Measurements from ENCODE around the gene DOP1A.

The DOP1A gene

GRCh38 chr6:83073615-83074014 is 6.1 kb downstream of the DOP1A start:
- DNase-seq (ENCODE audit: low read depth in 4 of 4, low spot score in 1 of 4): no peak

- DNase-seq (ENCODE audit: low read depth in 4 of 4, low spot score in 1 of 4): no peak
These were observed 16.0 kb downstream of the DOP1A start for GRCh38 chr6:83083476-83083875.

GRCh38 chr6:83086751-83087150 is 19.3 kb downstream of the DOP1A start:
- no peak for DNase-seq (ENCODE audit: low read depth in 4 of 4, low spot score in 1 of 4)

- DNase-seq (ENCODE audit: low read depth in 4 of 4, low spot score in 1 of 4): no peak
These were observed 25.4 kb downstream of the DOP1A start for GRCh38 chr6:83092756-83093399.

GRCh38 chr6:83096791-83097190 is 29.3 kb downstream of the DOP1A start:
- DNase-seq (ENCODE audit: low read depth in 4 of 4, low spot score in 1 of 4): no peak

GRCh38 chr6:83097204-83097603 is 29.7 kb downstream of the DOP1A start:
- no peak for DNase-seq (ENCODE audit: low read depth in 4 of 4, low spot score in 1 of 4)

GRCh38 chr6:83097675-83098074 is 30.2 kb downstream of the DOP1A start:
- no peak for DNase-seq (ENCODE audit: low read depth in 4 of 4, low spot score in 1 of 4)

- DNase-seq (ENCODE audit: low read depth in 4 of 4, low spot score in 1 of 4): no peak
These were observed 31.1 kb downstream of the DOP1A start for GRCh38 chr6:83098589-83098988.

GRCh38 chr6:83108378-83108777 is 40.9 kb downstream of the DOP1A start:
- no peak for DNase-seq (ENCODE audit: low read depth in 4 of 4, low spot score in 1 of 4)

GRCh38 chr6:83113258-83113657 is 45.8 kb downstream of the DOP1A start:
- no peak for DNase-seq (ENCODE audit: low read depth in 4 of 4, low spot score in 1 of 4)

- no peak for DNase-seq (ENCODE audit: low read depth in 4 of 4, low spot score in 1 of 4)
These were observed 46.7 kb downstream of the DOP1A start for GRCh38 chr6:83114164-83114563.

GRCh38 chr6:83117802-83118201 is 50.3 kb downstream of the DOP1A start:
- DNase-seq (ENCODE audit: low read depth in 4 of 4, low spot score in 1 of 4): no peak

- DNase-seq (ENCODE audit: low read depth in 4 of 4, low spot score in 1 of 4): no peak
These were observed 52.4 kb downstream of the DOP1A start for GRCh38 chr6:83119742-83120300.

GRCh38 chr6:83124553-83124952 is 57.1 kb downstream of the DOP1A start:
- no peak for DNase-seq (ENCODE audit: low read depth in 4 of 4, low spot score in 1 of 4)

- no peak for DNase-seq (ENCODE audit: low read depth in 4 of 4, low spot score in 1 of 4)
These were observed 58.0 kb downstream of the DOP1A start for GRCh38 chr6:83125425-83125824.

- no peak for DNase-seq (ENCODE audit: low read depth in 4 of 4, low spot score in 1 of 4)
These were observed 58.8 kb downstream of the DOP1A start for GRCh38 chr6:83126223-83126622.

GRCh38 chr6:83126807-83127206 is 59.3 kb downstream of the DOP1A start:
- no peak for DNase-seq (ENCODE audit: low read depth in 4 of 4, low spot score in 1 of 4)

- no peak for DNase-seq (ENCODE audit: low read depth in 4 of 4, low spot score in 1 of 4)
These were observed 59.8 kb downstream of the DOP1A start for GRCh38 chr6:83127258-83127657.

- no peak for DNase-seq (ENCODE audit: low read depth in 4 of 4, low spot score in 1 of 4)
These were observed 60.5 kb downstream of the DOP1A start for GRCh38 chr6:83127976-83128375.

- DNase-seq (ENCODE audit: low read depth in 4 of 4, low spot score in 1 of 4): no peak
These were observed 64.7 kb downstream of the DOP1A start for GRCh38 chr6:83132121-83132520.

- DNase-seq (ENCODE audit: low read depth in 4 of 4, low spot score in 1 of 4): no peak
These were observed 70.7 kb downstream of the DOP1A start for GRCh38 chr6:83138118-83138722.

- DNase-seq (ENCODE audit: low read depth in 4 of 4, low spot score in 1 of 4): no peak
These were observed 71.3 kb downstream of the DOP1A start for GRCh38 chr6:83138758-83139157.

GRCh38 chr6:83151114-83151513 is 83.6 kb downstream of the DOP1A start:
- no peak for DNase-seq (ENCODE audit: low read depth in 4 of 4, low spot score in 1 of 4)

Data from stimulated activated CD4-positive, alpha-beta T cell treated with anti-CD3 and anti-CD28 coated beads, Interleukin-1b, Interleukin-23, amount 100 ng/mL, for 24 hours (primary cell).